H9 (cell line): ENCODE measurements around the gene SHC4. TPM values are rescaled to one million over a fixed set of nuclear protein-coding genes. Genes with fewer than 3 reads are reported as not detected.

Source experiments
- DNase-seq: peaks from one replicate; pipeline ENCODE4 v3.0.0-alpha.2; 2017
- H2AFZ ChIP-seq: one replicate; pipeline ENCODE4 v1.6.1; 2013; ENCODE audit warnings: mild to moderate bottlenecking, low read length, control low read depth, moderate library complexity
- H2AK5ac ChIP-seq: 2 replicates; pipeline ENCODE4 v1.6.1; 2013; ENCODE audit warnings: low read length, control low read depth, mixed read lengths; ENCODE audit not compliant: insufficient read length
- H2BK120ac ChIP-seq: one replicate; pipeline ENCODE4 v1.6.1; 2013; ENCODE audit warnings: low read depth, mild to moderate bottlenecking, low read length, control low read depth, inconsistent platforms; ENCODE audit not compliant: poor library complexity, severe bottlenecking
- H2BK12ac ChIP-seq: 2 replicates; pipeline ENCODE4 v1.6.1; 2013; ENCODE audit warnings: low read length, control low read depth, mixed read lengths, low read depth; ENCODE audit not compliant: insufficient read length
- H2BK15ac ChIP-seq: 2 replicates; pipeline ENCODE4 v1.6.1; 2013; ENCODE audit warnings: low read depth, low read length, control low read depth
- H2BK20ac ChIP-seq: one replicate; pipeline ENCODE4 v1.6.1; 2013; ENCODE audit warnings: low read depth, mild to moderate bottlenecking, low read length, control low read depth, inconsistent platforms; ENCODE audit not compliant: poor library complexity, severe bottlenecking
- H2BK5ac ChIP-seq: 2 replicates; pipeline ENCODE4 v1.6.1; 2013; ENCODE audit warnings: low read length, control low read depth, mixed read lengths; ENCODE audit not compliant: insufficient read length
- H3K14ac ChIP-seq: 2 replicates; pipeline ENCODE4 v1.6.1; 2013; ENCODE audit warnings: low read length, control low read depth; ENCODE audit not compliant: insufficient read depth
- H3K18ac ChIP-seq: 2 replicates; pipeline ENCODE4 v1.6.1; 2013; ENCODE audit warnings: low read depth, mild to moderate bottlenecking, mixed read lengths, low read length, control low read depth; ENCODE audit not compliant: insufficient read length
- H3K23ac ChIP-seq: 2 replicates; pipeline ENCODE4 v1.6.1; 2013; ENCODE audit warnings: low read length, control low read depth, mixed read lengths, low read depth; ENCODE audit not compliant: insufficient read length
- H3K23me2 ChIP-seq: 2 replicates; pipeline ENCODE4 v1.6.1; 2013; ENCODE audit warnings: low read depth, mild to moderate bottlenecking, mixed read lengths, low read length, control low read depth; ENCODE audit not compliant: insufficient read length, poor library complexity, severe bottlenecking
- H3K27ac ChIP-seq: 2 replicates; pipeline ENCODE4 v1.5.1; 2013; ENCODE audit warnings: low read length, control low read depth, mixed read lengths, low read depth; ENCODE audit not compliant: insufficient read length
- H3K27me3 ChIP-seq: 2 replicates; pipeline ENCODE4 v1.6.1; 2013; ENCODE audit warnings: low read length, control low read depth, inconsistent platforms; ENCODE audit not compliant: insufficient read depth
- H3K4ac ChIP-seq: 2 replicates; pipeline ENCODE4 v1.6.1; 2013; ENCODE audit warnings: low read depth, mild to moderate bottlenecking, control low read depth, inconsistent platforms, low read length, moderate library complexity
- H3K4me1 ChIP-seq: 2 replicates; pipeline ENCODE4 v1.6.1; 2013; ENCODE audit warnings: low read length, control low read depth, inconsistent platforms; ENCODE audit not compliant: insufficient read depth
- H3K4me2 ChIP-seq: 2 replicates; pipeline ENCODE4 v1.6.1; 2013; ENCODE audit warnings: low read length, control low read depth, mixed read lengths; ENCODE audit not compliant: insufficient read length, insufficient read depth
- H3K56ac ChIP-seq: 2 replicates; pipeline ENCODE4 v1.6.1; 2013; ENCODE audit warnings: low read depth, mild to moderate bottlenecking, mixed read lengths, low read length, control low read depth; ENCODE audit not compliant: insufficient read length
- H3K79me1 ChIP-seq: 2 replicates; pipeline ENCODE4 v1.6.1; 2013; ENCODE audit warnings: low read depth, mild to moderate bottlenecking, moderate library complexity, low read length, control low read depth, inconsistent platforms; ENCODE audit not compliant: insufficient read depth, poor library complexity, severe bottlenecking
- H3K79me2 ChIP-seq: 2 replicates; pipeline ENCODE4 v1.6.1; 2013; ENCODE audit warnings: low read length, control low read depth, inconsistent platforms; ENCODE audit not compliant: insufficient read depth
- H3K9ac ChIP-seq: 2 replicates; pipeline ENCODE4 v1.6.1; 2013; ENCODE audit warnings: low read length, control low read depth, mixed read lengths; ENCODE audit not compliant: insufficient read length; ENCODE audit errors: extremely low read depth
- H3K9me3 ChIP-seq: one replicate; pipeline ENCODE4 v1.6.1; 2013; ENCODE audit warnings: low read depth, low read length, inconsistent platforms; ENCODE audit not compliant: control insufficient read depth
- H3T11ph ChIP-seq: one replicate; pipeline ENCODE4 v1.6.1; 2013; ENCODE audit warnings: mild to moderate bottlenecking, low read length, control low read depth, inconsistent platforms
- H4K20me1 ChIP-seq: one replicate; pipeline ENCODE4 v1.6.1; 2013; ENCODE audit not compliant: control insufficient read depth, insufficient read length, insufficient read depth
- H4K5ac ChIP-seq: 2 replicates; pipeline ENCODE4 v1.6.1; 2013; ENCODE audit warnings: low read depth, mild to moderate bottlenecking, mixed read lengths, low read length, control low read depth; ENCODE audit not compliant: insufficient read length
- H4K8ac ChIP-seq: replicated peaks from 2 replicates; pipeline ENCODE4 v1.6.1; 2013; ENCODE audit warnings: low read length, control low read depth, mixed read lengths, low read depth; ENCODE audit not compliant: insufficient read length
- H4K91ac ChIP-seq: 2 replicates; pipeline ENCODE4 v1.6.1; 2013; ENCODE audit warnings: low read depth, mild to moderate bottlenecking, moderate library complexity, mixed read lengths, low read length, control low read depth; ENCODE audit not compliant: insufficient read length
- H3K27ac Mint-ChIP-seq, 3 experiments: 2 replicates in 2 of 3; 3 replicates in 1 of 3; pipeline ENCODE4 v1.8.0; 2020 to 2021; ENCODE audit warnings: mixed read lengths in 3 of 3, mild to moderate bottlenecking in 1 of 3, moderate library complexity in 1 of 3
- H3K27me3 Mint-ChIP-seq: 2 replicates; pipeline ENCODE4 v1.8.0; 2021; ENCODE audit warnings: low read depth, mild to moderate bottlenecking, moderate library complexity, mixed read lengths
- H3K36me3 Mint-ChIP-seq, 3 experiments: 2 replicates in 2 of 3; 3 replicates in 1 of 3; pipeline ENCODE4 v1.8.0; 2020 to 2021; ENCODE audit warnings: low read depth in 3 of 3, mixed read lengths in 3 of 3; ENCODE audit not compliant: insufficient read depth in 1 of 3
- H3K4me1 Mint-ChIP-seq, 2 experiments: 2 replicates each; pipeline ENCODE4 v1.8.0; 2020; ENCODE audit warnings: mixed read lengths in 2 of 2
- H3K4me3 Mint-ChIP-seq, 2 experiments: 2 replicates in 1 of 2; 3 replicates in 1 of 2; pipeline ENCODE4 v1.8.0; 2020 to 2021; ENCODE audit warnings: mild to moderate bottlenecking in 2 of 2, mixed read lengths in 2 of 2, moderate library complexity in 1 of 2
- H3K9me3 Mint-ChIP-seq, 2 experiments: 2 replicates in 1 of 2; 3 replicates in 1 of 2; pipeline ENCODE4 v1.8.0; 2020; ENCODE audit warnings: mild to moderate bottlenecking in 2 of 2, mixed read lengths in 2 of 2, moderate library complexity in 1 of 2
- total RNA-seq: library from RNA; stranded (reverse); gene quantifications from 2 replicates; pipeline ENCODE4 v1.2.1, GENCODE V29; 2021
- TF ChIP-seq, protein P1 (sequence below): fragments of 200-600 bp; sonication (generic); conservative IDR thresholded peaks from 3 replicates; pipeline ENCODE4 v1.8.0; 2021; ENCODE audit warnings: antibody characterized with exemption, mild to moderate bottlenecking

Gene SHC4
- total RNA-seq, 1 experiment from 2014 or later: 0.26 TPM

- H3K27ac Mint-ChIP-seq: no peak overlapping the region
Observed at GRCh38 chr15:48851956-48852355, 111.8 kb downstream of the SHC4 start.

More at GRCh38 chr15:48851956-48852355, 111.8 kb downstream of the SHC4 start:
- Histone ChIP-seq H3K27me3 (no peaks in the 10 kb centered on the region), H2BK120ac (no peak overlapping the region), H3K9me3 (no peaks in the 10 kb centered on the region), H3K23me2 (no peaks in the 10 kb centered on the region), H3K27ac (no peak overlapping the region), H4K8ac (no peak overlapping the region), H3K18ac (no peak overlapping the region), H2BK15ac (no peak overlapping the region), H4K91ac (no peak overlapping the region), H3K56ac (no peak overlapping the region), H2AK5ac (no peak overlapping the region), H3K79me2 (no peaks in the 10 kb centered on the region), H3K4me2 (no peak overlapping the region), H2BK12ac (no peak overlapping the region), H2BK20ac (no peak overlapping the region), H4K20me1 (no peaks in the 10 kb centered on the region), H3K4ac (no peak overlapping the region), H2BK5ac (no peak overlapping the region), H3K23ac (no peak overlapping the region), H3K4me1 (peaks cover 5% of the 10 kb centered on the region; the same call in 1 of the 2 replicates), H3K79me1 (no peaks in the 10 kb centered on the region), H3T11ph (no peak overlapping the region), H4K5ac (no peak overlapping the region), H2AFZ (no peak overlapping the region), H3K14ac (no peak overlapping the region), H3K9ac (no peak overlapping the region)
- Mint-ChIP-seq H3K4me1 (peaks cover 17 to 18% of the 10 kb centered on the region in 2 experiments), H3K4me3 (no peak overlapping the region), H3K36me3 (no peaks in the 10 kb centered on the region), H3K9me3 (no peaks in the 10 kb centered on the region; a peak in 1 of 5 replicates), H3K27me3 (peaks cover 2% of the 10 kb centered on the region; the same call in 1 of the 2 replicates)
- TF ChIP-seq, protein P1, sequence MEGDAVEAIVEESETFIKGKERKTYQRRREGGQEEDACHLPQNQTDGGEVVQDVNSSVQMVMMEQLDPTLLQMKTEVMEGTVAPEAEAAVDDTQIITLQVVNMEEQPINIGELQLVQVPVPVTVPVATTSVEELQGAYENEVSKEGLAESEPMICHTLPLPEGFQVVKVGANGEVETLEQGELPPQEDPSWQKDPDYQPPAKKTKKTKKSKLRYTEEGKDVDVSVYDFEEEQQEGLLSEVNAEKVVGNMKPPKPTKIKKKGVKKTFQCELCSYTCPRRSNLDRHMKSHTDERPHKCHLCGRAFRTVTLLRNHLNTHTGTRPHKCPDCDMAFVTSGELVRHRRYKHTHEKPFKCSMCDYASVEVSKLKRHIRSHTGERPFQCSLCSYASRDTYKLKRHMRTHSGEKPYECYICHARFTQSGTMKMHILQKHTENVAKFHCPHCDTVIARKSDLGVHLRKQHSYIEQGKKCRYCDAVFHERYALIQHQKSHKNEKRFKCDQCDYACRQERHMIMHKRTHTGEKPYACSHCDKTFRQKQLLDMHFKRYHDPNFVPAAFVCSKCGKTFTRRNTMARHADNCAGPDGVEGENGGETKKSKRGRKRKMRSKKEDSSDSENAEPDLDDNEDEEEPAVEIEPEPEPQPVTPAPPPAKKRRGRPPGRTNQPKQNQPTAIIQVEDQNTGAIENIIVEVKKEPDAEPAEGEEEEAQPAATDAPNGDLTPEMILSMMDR: no peak
- DNase-seq: no peak
